Thyroid gland (tissue), 4 donors: ENCODE data around the gene SBK3.
"Not testable (repeated sequence)": the region's sequence is repeated elsewhere in the genome, so short reads cannot be mapped to it uniquely, and the experiment has no call there.

Source experiments
- POLR2A ChIP-seq, 2 donors: fragments of 450-650 bp; IDR thresholded peaks; one replicate each; pipeline ENCODE4 v1.6.1; 2017; ENCODE audit warnings: antibody characterized with exemption in 2 of 2, mild to moderate bottlenecking in 2 of 2, moderate library complexity in 1 of 2
- TF ChIP-seq, protein P1 (sequence below), 6 experiments: fragments of 200-600 bp in 3 of 6; fragments of 450-650 bp in 3 of 6; sonication (generic) in 3 of 6; IDR thresholded peaks; one replicate each; pipeline ENCODE4 v1.5.1; 2016 to 2019; ENCODE audit warnings: antibody characterized with exemption in 6 of 6, mild to moderate bottlenecking in 2 of 6, inconsistent platforms in 1 of 6, moderate library complexity in 1 of 6

DNA sequence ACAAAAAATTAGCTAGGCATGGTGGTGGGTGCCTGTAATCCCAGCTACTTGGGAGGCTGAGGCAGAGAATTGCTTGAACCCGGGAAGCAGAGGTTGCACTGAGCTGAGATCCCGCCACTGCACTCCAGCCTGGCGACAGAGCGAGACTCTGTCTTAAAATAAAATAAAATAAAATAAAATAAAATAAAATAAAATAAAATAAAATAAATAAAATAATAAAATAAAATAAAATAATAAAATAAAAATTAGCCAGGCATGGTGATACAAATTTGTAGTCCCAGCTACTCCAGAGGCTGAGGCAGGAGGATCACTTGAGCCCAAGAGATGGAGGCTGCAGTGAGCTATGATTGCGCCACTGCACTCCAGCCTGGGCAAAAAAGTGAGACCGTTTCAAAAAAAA, 28.6 kb upstream of the SBK3 start:
- TF ChIP-seq, protein P1, sequence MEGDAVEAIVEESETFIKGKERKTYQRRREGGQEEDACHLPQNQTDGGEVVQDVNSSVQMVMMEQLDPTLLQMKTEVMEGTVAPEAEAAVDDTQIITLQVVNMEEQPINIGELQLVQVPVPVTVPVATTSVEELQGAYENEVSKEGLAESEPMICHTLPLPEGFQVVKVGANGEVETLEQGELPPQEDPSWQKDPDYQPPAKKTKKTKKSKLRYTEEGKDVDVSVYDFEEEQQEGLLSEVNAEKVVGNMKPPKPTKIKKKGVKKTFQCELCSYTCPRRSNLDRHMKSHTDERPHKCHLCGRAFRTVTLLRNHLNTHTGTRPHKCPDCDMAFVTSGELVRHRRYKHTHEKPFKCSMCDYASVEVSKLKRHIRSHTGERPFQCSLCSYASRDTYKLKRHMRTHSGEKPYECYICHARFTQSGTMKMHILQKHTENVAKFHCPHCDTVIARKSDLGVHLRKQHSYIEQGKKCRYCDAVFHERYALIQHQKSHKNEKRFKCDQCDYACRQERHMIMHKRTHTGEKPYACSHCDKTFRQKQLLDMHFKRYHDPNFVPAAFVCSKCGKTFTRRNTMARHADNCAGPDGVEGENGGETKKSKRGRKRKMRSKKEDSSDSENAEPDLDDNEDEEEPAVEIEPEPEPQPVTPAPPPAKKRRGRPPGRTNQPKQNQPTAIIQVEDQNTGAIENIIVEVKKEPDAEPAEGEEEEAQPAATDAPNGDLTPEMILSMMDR (IDR thresholded peaks at IDR 0.05): not testable (repeated sequence)
- not testable (repeated sequence) for TF ChIP-seq POLR2A (IDR thresholded peaks at IDR 0.05)
